Activated CD4-positive, alpha-beta memory T cell treated with anti-CD3 and anti-CD28 coated beads, Interleukin-2, amount 10 ng/mL, durations not matched to agents 7 days and 5 days (primary cell): ENCODE data around the gene PRR5L. TPM values are rescaled to one million over a fixed set of nuclear protein-coding genes. Genes with fewer than 3 reads are reported as not detected.
"Not testable (repeated sequence)": the region's sequence is repeated elsewhere in the genome, so short reads cannot be mapped to it uniquely, and the experiment has no call there.

Experiments used
- CTCF ChIA-PET: fragments of 350-600 bp; sonication (Branson Sonifier 250); formaldehyde crosslinking; loops from one replicate; lab custom pipeline; 2021; ENCODE audit warnings: antibody characterized with exemption, inconsistent platforms; lab: Charles Lee
- POLR2A ChIA-PET: fragments of 350-600 bp; sonication (Branson Sonifier 250); formaldehyde crosslinking; loops from one replicate; lab custom pipeline; 2021; ENCODE audit warnings: antibody characterized with exemption; lab: Charles Lee
- DNase-seq: peaks from one replicate; pipeline ENCODE4 v3.0.0-alpha.2; 2020
- H3K27ac Mint-ChIP-seq: one replicate; pipeline ENCODE4 v1.8.0; 2021; ENCODE audit warnings: mild to moderate bottlenecking, mixed read lengths
- H3K27me3 Mint-ChIP-seq: one replicate; pipeline ENCODE4 v1.8.0; 2021; ENCODE audit warnings: mixed read lengths
- H3K36me3 Mint-ChIP-seq: one replicate; pipeline ENCODE4 v1.8.0; 2021; ENCODE audit warnings: low read depth, mixed read lengths
- H3K4me1 Mint-ChIP-seq: one replicate; pipeline ENCODE4 v1.8.0; 2021; ENCODE audit warnings: mixed read lengths
- H3K4me3 Mint-ChIP-seq: one replicate; pipeline ENCODE4 v1.8.0; 2021; ENCODE audit warnings: mild to moderate bottlenecking, mixed read lengths
- H3K9me3 Mint-ChIP-seq: one replicate; pipeline ENCODE4 v1.8.0; 2021; ENCODE audit warnings: mixed read lengths
- total RNA-seq, 2 experiments: library from RNA; stranded (reverse); gene quantifications; one replicate each; pipeline ENCODE4 v1.2.3, GENCODE V29; 2021

PRR5L gene
- total RNA-seq, 2 experiments from 2014 or later, result 30.2 to 32.0 TPM

GRCh38 chr11:36493332-36493731 is 197.2 kb downstream of the PRR5L start:
- H3K4me1 Mint-ChIP-seq, result peaks cover 10% of the 10 kb centered on the region
- DNase-seq, result no peak
- no peak overlapping the region for H3K4me3 Mint-ChIP-seq
- peaks cover 53% of the 10 kb centered on the region for H3K36me3 Mint-ChIP-seq
- ChIA-PET CTCF (interaction anchor here (0.6 to 5.0 kb wide), 44 partner anchors 9 to 671 kb away, joined by 3 to 152 read pairs (median 4); partner anchors contain the start of genes COMMD9, PRR5L and TRAF6), POLR2A (interaction anchor here (0.7 to 1.2 kb wide), 5 partner anchors 17 to 203 kb away, joined by 3 to 5 read pairs (median 4); partner anchors contain the start of gene TRAF6)
- H3K27ac Mint-ChIP-seq, result no peak overlapping the region
- H3K9me3 Mint-ChIP-seq, result no peaks in the 10 kb centered on the region
- H3K27me3 Mint-ChIP-seq, result no peaks in the 10 kb centered on the region

GRCh38 chr11:36498721-36499120 is 202.6 kb downstream of the PRR5L start:
- Mint-ChIP-seq H3K27ac (no peak overlapping the region), H3K36me3 (peaks cover 28% of the 10 kb centered on the region), H3K4me3 (no peak overlapping the region), H3K9me3 (no peaks in the 10 kb centered on the region), H3K27me3 (no peaks in the 10 kb centered on the region), H3K4me1 (peaks cover 25% of the 10 kb centered on the region)
- DNase-seq, result no peak
- POLR2A ChIA-PET, result interaction anchor here (1.2 to 2.4 kb wide), 2 partner anchors 10 to 11 kb away, joined by 3 to 19 read pairs; partner anchors contain the start of gene TRAF6
- CTCF ChIA-PET, result interaction anchor here (1.4 to 5.0 kb wide), 3 partner anchors 11 to 232 kb away, joined by 3 to 30 read pairs (median 3); partner anchors contain the start of gene TRAF6

GRCh38 chr11:36499315-36499714 is 203.2 kb downstream of the PRR5L start:
- POLR2A ChIA-PET, result interaction anchor here (1.2 to 2.4 kb wide), 2 partner anchors 10 to 12 kb away, joined by 3 to 19 read pairs; partner anchors contain the start of gene TRAF6
- Mint-ChIP-seq H3K27me3 (no peaks in the 10 kb centered on the region), H3K27ac (no peak overlapping the region), H3K4me1 (peaks cover 25% of the 10 kb centered on the region), H3K36me3 (peaks cover 31% of the 10 kb centered on the region), H3K9me3 (no peaks in the 10 kb centered on the region), H3K4me3 (no peak overlapping the region)
- CTCF ChIA-PET, result interaction anchor here (1.2 to 5.0 kb wide), 4 partner anchors 10 to 233 kb away, joined by 3 to 30 read pairs (median 4); partner anchors contain the start of gene TRAF6
- DNase-seq, result no peak

- H3K27ac Mint-ChIP-seq, result no peak overlapping the region
- H3K4me3 Mint-ChIP-seq, result no peak overlapping the region
- ChIA-PET CTCF (interaction anchor here (1.2 to 5.8 kb wide), 3 partner anchors 7 to 208 kb away, joined by 5 to 32 read pairs (median 30); partner anchors contain the start of gene TRAF6), POLR2A (interaction anchor here (1.6 kb wide), 1 partner anchor 21 kb away, joined by 4 read pairs; no protein-coding TSS in a partner anchor)
- H3K27me3 Mint-ChIP-seq, result no peaks in the 10 kb centered on the region
- no peaks in the 10 kb centered on the region for H3K9me3 Mint-ChIP-seq
- peaks cover 25% of the 10 kb centered on the region for H3K4me1 Mint-ChIP-seq
- peaks cover 34% of the 10 kb centered on the region for H3K36me3 Mint-ChIP-seq
- no peak for DNase-seq
These were observed 204.2 kb downstream of the PRR5L start for GRCh38 chr11:36500315-36500721.

GRCh38 chr11:36501236-36501635 is 205.1 kb downstream of the PRR5L start:
- H3K4me1 Mint-ChIP-seq, result peaks cover 25% of the 10 kb centered on the region
- CTCF ChIA-PET, result interaction anchor here (0.6 to 5.8 kb wide), 7 partner anchors 8 to 213 kb away, joined by 3 to 32 read pairs (median 5); partner anchors contain the start of gene TRAF6
- no peak overlapping the region for H3K27ac Mint-ChIP-seq
- no peaks in the 10 kb centered on the region for H3K9me3 Mint-ChIP-seq
- peaks cover 31% of the 10 kb centered on the region for H3K36me3 Mint-ChIP-seq
- H3K27me3 Mint-ChIP-seq, result no peaks in the 10 kb centered on the region
- POLR2A ChIA-PET, result interaction anchor here (1.4 to 1.6 kb wide), 2 partner anchors 9 to 22 kb away, joined by 4 read pairs; partner anchors contain the start of gene TRAF6
- no peak overlapping the region for H3K4me3 Mint-ChIP-seq
- DNase-seq, result no peak

- POLR2A ChIA-PET, result interaction anchor here (1.5 to 3.1 kb wide), 2 partner anchors 9 to 132 kb away, joined by 5 to 19 read pairs; no protein-coding TSS in a partner anchor
These were observed 211.9 kb downstream of the PRR5L start for GRCh38 chr11:36507824-36508489.

GRCh38 chr11:36508743-36509142 is 212.7 kb downstream of the PRR5L start:
- peaks cover 9% of the 10 kb centered on the region for H3K27me3 Mint-ChIP-seq
- peaks cover 7% of the 10 kb centered on the region for H3K36me3 Mint-ChIP-seq
- H3K9me3 Mint-ChIP-seq, result no peaks in the 10 kb centered on the region
- peaks cover 17% of the 10 kb centered on the region for H3K4me1 Mint-ChIP-seq
- peak overlapping the region; percentile 94 for H3K4me3 Mint-ChIP-seq
- ChIA-PET CTCF (interaction anchor here (0.6 to 3.6 kb wide), 11 partner anchors 9 to 245 kb away, joined by 3 to 34 read pairs (median 4); partner anchors contain the start of gene COMMD9), POLR2A (interaction anchor here (0.7 to 3.1 kb wide), 6 partner anchors 10 to 133 kb away, joined by 3 to 19 read pairs (median 3); no protein-coding TSS in a partner anchor)
- peak overlapping the region; percentile 83 for H3K27ac Mint-ChIP-seq
- DNase-seq, result no peak

More at GRCh38 chr11:36507824-36508489, 211.9 kb downstream of the PRR5L start:
- H3K4me1 Mint-ChIP-seq, result peaks cover 17% of the 10 kb centered on the region
- peak overlapping the region; percentile 83 for H3K27ac Mint-ChIP-seq
- no peak for DNase-seq
- CTCF ChIA-PET, result interaction anchor here (0.6 to 3.6 kb wide), 7 partner anchors 8 to 244 kb away, joined by 3 to 34 read pairs (median 8); partner anchors contain the start of gene COMMD9
- H3K27me3 Mint-ChIP-seq, result peaks cover 3% of the 10 kb centered on the region
- no peaks in the 10 kb centered on the region for H3K9me3 Mint-ChIP-seq
- peak overlapping the region; percentile 94 for H3K4me3 Mint-ChIP-seq
- H3K36me3 Mint-ChIP-seq, result peaks cover 7% of the 10 kb centered on the region

- POLR2A ChIA-PET, result interaction anchor here (0.7 to 3.1 kb wide), 6 partner anchors 11 to 134 kb away, joined by 3 to 19 read pairs (median 3); no protein-coding TSS in a partner anchor
- H3K9me3 Mint-ChIP-seq, result no peaks in the 10 kb centered on the region
- peaks cover 17% of the 10 kb centered on the region for H3K4me1 Mint-ChIP-seq
- CTCF ChIA-PET, result interaction anchor here (1.0 to 3.6 kb wide), 11 partner anchors 9 to 251 kb away, joined by 3 to 34 read pairs (median 5); partner anchors contain the start of gene COMMD9
- peak overlapping the region; percentile 94 for H3K4me3 Mint-ChIP-seq
- H3K27ac Mint-ChIP-seq, result peak overlapping the region; percentile 83
- no peak for DNase-seq
- peaks cover 6% of the 10 kb centered on the region for H3K36me3 Mint-ChIP-seq
- H3K27me3 Mint-ChIP-seq, result peaks cover 13% of the 10 kb centered on the region
These were observed 213.1 kb downstream of the PRR5L start for GRCh38 chr11:36509201-36509639.

- ChIA-PET POLR2A (interaction anchor here (1.0 to 3.1 kb wide), 5 partner anchors 8 to 220 kb away, joined by 3 to 19 read pairs (median 5); partner anchors contain the start of gene COMMD9), CTCF (interaction anchor here (0.7 to 3.6 kb wide), 17 partner anchors 10 to 252 kb away, joined by 3 to 34 read pairs (median 4); partner anchors contain the start of gene COMMD9)
- Mint-ChIP-seq H3K4me3 (peak within 1 kb of the TSS; percentile 94), H3K9me3 (no peaks in the 10 kb centered on the region), H3K27me3 (peaks cover 16% of the 10 kb centered on the region), H3K36me3 (no peaks in the 10 kb centered on the region), H3K27ac (peak within 1 kb of the TSS; percentile 83), H3K4me1 (peaks cover 17% of the 10 kb centered on the region)
- DNase-seq, result peak; percentile 89
These were observed 213.9 kb downstream of the PRR5L start, which contains the start of gene TRAF6 for GRCh38 chr11:36509694-36510593. TSS of gene TRAF6 (minus strand) at chr11:36510272. CDS start at chr11:36501515, 8,757 bp downstream.

GRCh38 chr11:36510594-36510942 is 214.5 kb downstream of the PRR5L start:
- Mint-ChIP-seq H3K4me3 (peak overlapping the region; percentile 94), H3K9me3 (no peaks in the 10 kb centered on the region), H3K27me3 (peaks cover 16% of the 10 kb centered on the region), H3K4me1 (peaks cover 17% of the 10 kb centered on the region), H3K36me3 (no peaks in the 10 kb centered on the region), H3K27ac (peak overlapping the region; percentile 83)
- ChIA-PET POLR2A (interaction anchor here (1.0 to 3.1 kb wide), 5 partner anchors 9 to 221 kb away, joined by 3 to 19 read pairs (median 5); partner anchors contain the start of gene COMMD9), CTCF (interaction anchor here (0.9 to 3.6 kb wide), 9 partner anchors 11 to 253 kb away, joined by 3 to 34 read pairs (median 7); partner anchors contain the start of gene COMMD9)
- DNase-seq, result no peak

GRCh38 chr11:36511062-36511461 is 215.0 kb downstream of the PRR5L start:
- H3K36me3 Mint-ChIP-seq, H3K9me3 Mint-ChIP-seq, H3K27ac Mint-ChIP-seq, DNase-seq: not testable (repeated sequence)
- H3K4me1 Mint-ChIP-seq, result peaks cover 17% of the 10 kb centered on the region
- POLR2A ChIA-PET, result interaction anchor here (0.5 to 1.4 kb wide), 4 partner anchors 8 to 221 kb away, joined by 3 to 12 read pairs (median 4); partner anchors contain the start of gene COMMD9
- H3K27me3 Mint-ChIP-seq, result peaks cover 17% of the 10 kb centered on the region
- CTCF ChIA-PET, result interaction anchor here (0.6 to 3.6 kb wide), 8 partner anchors 11 to 220 kb away, joined by 3 to 34 read pairs (median 5); partner anchors contain the start of gene COMMD9
- peak overlapping the region; percentile 94 for H3K4me3 Mint-ChIP-seq
